ENCODE measurements around the gene PRMT5. TPM values are rescaled to one million over a fixed set of nuclear protein-coding genes. Genes with fewer than 3 reads are reported as not detected.

PRMT5 gene
- polyA plus RNA-seq, 1 donor (not counting 4 experiments of a cell fraction or from before 2014, with no cell fraction given): 241 TPM

- H3K9me1 ChIP-seq (ENCODE audit: control insufficient read depth, extremely low read depth, insufficient read depth, low read length): no peaks in the 10 kb centered on the region
- no peak overlapping the region for H3K4me3 ChIP-seq (ENCODE audit: control insufficient read depth in 2 of 3, extremely low read depth in 1 of 3, insufficient read depth in 2 of 3, low read depth in 1 of 3, low read length in 3 of 3)
- H3K27ac ChIP-seq (ENCODE audit: control insufficient read depth, insufficient read depth, low read length): no peak overlapping the region
- H3K79me2 ChIP-seq (ENCODE audit: control insufficient read depth, insufficient read depth, low read length): no peaks in the 10 kb centered on the region
- H3K4me2 ChIP-seq (ENCODE audit: control insufficient read depth, extremely low read depth, insufficient read depth, low read depth, low read length): no peak overlapping the region
- TF ChIP-seq CTCF (optimal IDR thresholded peaks at IDR 0.05 in 1 of 3, IDR thresholded peaks at IDR 0.05 in 1 of 3, conservative IDR thresholded peaks at IDR 0.05 in 1 of 3; ENCODE audit: extremely low read depth in 1 of 3, insufficient read depth in 2 of 3, low read length in 3 of 3): no peak
- TF ChIP-seq EZH2 (IDR thresholded peaks at IDR 0.05; ENCODE audit: low read length): no peak
- no peaks in the 10 kb centered on the region for H4K20me1 ChIP-seq (ENCODE audit: control insufficient read depth, extremely low read depth, insufficient read depth, low read length)
- no peaks in the 10 kb centered on the region for H3K36me3 ChIP-seq (ENCODE audit: control insufficient read depth in 2 of 2, extremely low read depth in 1 of 2, insufficient read depth in 2 of 2, low read length in 2 of 2)
- no peaks in the 10 kb centered on the region for H3K9me3 ChIP-seq (ENCODE audit: control insufficient read depth, low read depth, low read length)
- DNase-seq (ENCODE audit: low read depth, low spot score): no peak
- dilution Hi-C loops (cut with MboI; ENCODE audit: extremely low pct_ligation_motif_present, low sequenced_read_pairs): no loop called here
- H2AFZ ChIP-seq (ENCODE audit: control insufficient read depth, low read length): no peak overlapping the region
- peaks cover 17% of the 10 kb centered on the region for H3K4me1 ChIP-seq (ENCODE audit: control insufficient read depth, extremely low read depth, insufficient read depth, low read length)
- no peaks in the 10 kb centered on the region for H3K27me3 ChIP-seq (ENCODE audit: control insufficient read depth, extremely low read depth, insufficient read depth, low read length)
- H3K9ac ChIP-seq (ENCODE audit: control insufficient read depth, extremely low read depth, insufficient read depth, low read length): no peak overlapping the region
- FAIRE-seq: no peak
Observed at GRCh38 chr14:22895402-22895801, 33.8 kb downstream of the PRMT5 start.

- no peaks in the 10 kb centered on the region for H3K27me3 ChIP-seq (ENCODE audit: control insufficient read depth, extremely low read depth, insufficient read depth, low read length)
- no peak overlapping the region for H2AFZ ChIP-seq (ENCODE audit: control insufficient read depth, low read length)
- no peak overlapping the region for H3K27ac ChIP-seq (ENCODE audit: control insufficient read depth, insufficient read depth, low read length)
- FAIRE-seq (no peak), DNase-seq (ENCODE audit: low read depth, low spot score) (no peak)
- H3K79me2 ChIP-seq (ENCODE audit: control insufficient read depth, insufficient read depth, low read length): no peaks in the 10 kb centered on the region
- H3K36me3 ChIP-seq (ENCODE audit: control insufficient read depth in 2 of 2, extremely low read depth in 1 of 2, insufficient read depth in 2 of 2, low read length in 2 of 2): no peaks in the 10 kb centered on the region
- peaks cover 21% of the 10 kb centered on the region for H3K4me1 ChIP-seq (ENCODE audit: control insufficient read depth, extremely low read depth, insufficient read depth, low read length)
- H3K9me1 ChIP-seq (ENCODE audit: control insufficient read depth, extremely low read depth, insufficient read depth, low read length): no peaks in the 10 kb centered on the region
- dilution Hi-C loops (cut with MboI; ENCODE audit: extremely low pct_ligation_motif_present, low sequenced_read_pairs): no loop called here
- no peak overlapping the region for H3K4me2 ChIP-seq (ENCODE audit: control insufficient read depth, extremely low read depth, insufficient read depth, low read depth, low read length)
- no peak for TF ChIP-seq CTCF (optimal IDR thresholded peaks at IDR 0.05 in 1 of 3, IDR thresholded peaks at IDR 0.05 in 1 of 3, conservative IDR thresholded peaks at IDR 0.05 in 1 of 3; ENCODE audit: extremely low read depth in 1 of 3, insufficient read depth in 2 of 3, low read length in 3 of 3)
- no peak for TF ChIP-seq EZH2 (IDR thresholded peaks at IDR 0.05; ENCODE audit: low read length)
- H4K20me1 ChIP-seq (ENCODE audit: control insufficient read depth, extremely low read depth, insufficient read depth, low read length): no peaks in the 10 kb centered on the region
- no peaks in the 10 kb centered on the region for H3K9me3 ChIP-seq (ENCODE audit: control insufficient read depth, low read depth, low read length)
- no peak overlapping the region for H3K4me3 ChIP-seq (ENCODE audit: control insufficient read depth in 2 of 3, extremely low read depth in 1 of 3, insufficient read depth in 2 of 3, low read depth in 1 of 3, low read length in 3 of 3)
- no peak overlapping the region for H3K9ac ChIP-seq (ENCODE audit: control insufficient read depth, extremely low read depth, insufficient read depth, low read length)
Observed at GRCh38 chr14:22893706-22894105, 35.5 kb downstream of the PRMT5 start.
